ENCODE results near the gene ZNF827. TPM values are rescaled to one million over a fixed set of nuclear protein-coding genes. Genes with fewer than 3 reads are reported as not detected.
"Not testable (repeated sequence)": the region's sequence is repeated elsewhere in the genome, so short reads cannot be mapped to it uniquely, and the experiment has no call there.

Gene ZNF827
- total RNA-seq, 1 donor from 2014 or later: 23.8 TPM

DNA sequence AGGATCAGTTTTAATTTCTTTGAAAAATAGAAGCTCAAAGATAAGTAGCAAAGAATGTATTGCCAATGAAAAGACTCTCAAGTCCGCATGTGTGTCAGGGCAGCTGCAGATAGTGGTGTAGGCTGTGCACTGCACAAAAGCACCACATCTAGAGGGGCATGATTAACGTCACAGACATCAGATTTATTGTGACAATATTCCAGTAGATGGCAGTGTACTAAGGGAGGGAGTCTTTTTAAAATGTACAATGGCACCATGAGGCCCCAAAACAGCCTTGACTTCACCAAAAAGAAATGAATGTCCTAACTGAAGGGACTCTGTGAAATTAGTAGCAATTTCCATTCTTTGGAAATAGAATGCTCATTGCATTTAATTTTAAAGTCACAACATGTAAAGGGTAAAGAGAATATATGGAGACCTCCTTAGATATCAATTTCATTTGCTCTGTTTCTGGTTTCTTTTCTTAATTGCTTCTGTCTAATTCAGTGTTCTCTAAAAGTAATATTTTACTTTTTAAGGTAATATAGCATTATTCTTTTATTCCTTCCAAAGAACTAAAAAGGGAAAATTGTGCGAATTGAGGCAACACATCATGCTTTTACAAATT, 98.4 kb downstream of the ZNF827 start:
- Mint-ChIP-seq H3K27me3 (ENCODE audit: low read depth) (no peaks in the 10 kb centered on the region), H3K4me1 (ENCODE audit: low read depth) (peaks cover 40% of the 10 kb centered on the region), H3K36me3 (ENCODE audit: low read depth) (peaks cover 22% of the 10 kb centered on the region), H3K4me3 (ENCODE audit: unreplicated experiment) (no peak overlapping the region), H3K9me3 (ENCODE audit: low read depth) (no peaks in the 10 kb centered on the region), H3K27ac (ENCODE audit: unreplicated experiment) (peak overlapping the region; percentile 83)
- DNase-seq (ENCODE audit: low spot score): no peak
- TF ChIP-seq CTCF (IDR thresholded peaks at IDR 0.05): peak; percentile 78

DNA sequence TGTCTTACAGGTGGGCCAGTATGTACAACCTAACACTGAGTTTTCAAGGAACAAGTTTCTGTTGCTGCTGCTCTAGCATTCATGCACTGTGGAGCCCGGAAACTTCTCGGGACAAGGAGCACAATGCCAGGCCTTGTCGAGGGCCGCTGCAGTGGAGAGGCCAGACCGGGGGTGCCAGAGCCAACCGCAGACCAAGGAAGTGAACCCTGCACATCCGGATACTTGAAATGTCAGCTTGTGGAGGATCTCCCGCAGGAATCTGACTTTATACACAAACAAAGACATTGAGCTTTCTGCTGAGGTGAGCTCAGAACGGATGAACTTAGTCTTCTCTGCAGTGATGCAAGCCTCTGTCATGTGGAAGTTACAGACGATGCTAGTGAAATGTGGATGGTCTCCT, 99.5 kb downstream of the ZNF827 start:
- Mint-ChIP-seq H3K36me3 (ENCODE audit: low read depth) (peaks cover 15% of the 10 kb centered on the region), H3K4me3 (ENCODE audit: unreplicated experiment) (peak overlapping the region; percentile 4), H3K27ac (ENCODE audit: unreplicated experiment) (peak overlapping the region; percentile 83), H3K9me3 (ENCODE audit: low read depth) (no peaks in the 10 kb centered on the region), H3K4me1 (ENCODE audit: low read depth) (peaks cover 40% of the 10 kb centered on the region), H3K27me3 (ENCODE audit: low read depth) (no peaks in the 10 kb centered on the region)
- TF ChIP-seq CTCF (IDR thresholded peaks at IDR 0.05): no peak
- DNase-seq (ENCODE audit: low spot score): no peak

DNA sequence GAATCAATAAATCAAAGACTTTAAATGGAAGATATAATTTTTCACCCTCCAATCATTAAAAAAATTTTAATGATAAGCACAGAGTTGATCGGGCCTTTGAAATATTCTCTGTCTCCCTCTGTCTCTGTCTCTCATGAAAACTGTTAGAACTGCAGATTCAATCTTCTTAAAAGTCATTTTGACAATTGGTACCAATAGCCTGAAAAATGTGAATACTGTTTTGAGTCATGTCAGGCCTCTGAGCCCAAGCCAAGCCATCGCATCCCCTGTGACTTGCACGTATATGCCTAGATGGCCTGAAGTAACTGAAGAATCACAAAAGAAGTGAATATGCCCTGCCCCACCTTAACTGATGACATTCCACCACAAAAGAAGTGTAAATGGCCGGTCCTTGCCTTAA, 106.2 kb downstream of the ZNF827 start:
- not testable (repeated sequence) for H3K4me3 Mint-ChIP-seq (ENCODE audit: unreplicated experiment); H3K27me3 Mint-ChIP-seq (ENCODE audit: low read depth); H3K27ac Mint-ChIP-seq (ENCODE audit: unreplicated experiment); H3K36me3 Mint-ChIP-seq (ENCODE audit: low read depth); H3K9me3 Mint-ChIP-seq (ENCODE audit: low read depth); DNase-seq (ENCODE audit: low spot score)
- peaks cover 22% of the 10 kb centered on the region for H3K4me1 Mint-ChIP-seq (ENCODE audit: low read depth)

DNA sequence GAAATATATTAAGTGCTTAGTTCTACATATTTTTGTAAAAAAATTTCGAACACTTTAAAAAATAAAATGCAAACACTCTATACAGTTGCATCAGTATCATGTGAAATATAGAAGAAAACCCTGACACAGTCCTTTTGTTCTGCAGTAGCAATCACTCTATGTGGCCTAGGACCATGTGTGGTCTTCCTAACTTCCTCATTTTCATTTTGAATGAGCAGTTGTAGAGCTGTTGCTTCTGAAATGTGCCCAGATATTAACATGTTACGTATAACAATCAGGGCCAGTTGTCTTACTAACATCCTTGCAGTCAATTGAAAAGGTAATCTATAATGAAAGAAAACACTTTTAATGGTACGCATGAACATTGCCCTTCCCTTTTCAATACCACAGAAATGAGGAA, 107.9 kb downstream of the ZNF827 start:
- Mint-ChIP-seq H3K27me3 (ENCODE audit: low read depth) (no peaks in the 10 kb centered on the region), H3K4me1 (ENCODE audit: low read depth) (peaks cover 22% of the 10 kb centered on the region), H3K36me3 (ENCODE audit: low read depth) (no peaks in the 10 kb centered on the region), H3K4me3 (ENCODE audit: unreplicated experiment) (no peak overlapping the region), H3K27ac (ENCODE audit: unreplicated experiment) (no peak overlapping the region), H3K9me3 (ENCODE audit: low read depth) (no peaks in the 10 kb centered on the region)
- no peak for TF ChIP-seq CTCF (IDR thresholded peaks at IDR 0.05)
- DNase-seq (ENCODE audit: low spot score): no peak

GRCh38 chr4:145829629-145830395, 108.8 kb downstream of the ZNF827 start:
- H3K27ac Mint-ChIP-seq (ENCODE audit: unreplicated experiment): peak overlapping the region; percentile 73

More at GRCh38 chr4:145829629-145830395, 108.8 kb downstream of the ZNF827 start:
- Mint-ChIP-seq H3K4me1 (ENCODE audit: low read depth) (peaks cover 22% of the 10 kb centered on the region), H3K4me3 (ENCODE audit: unreplicated experiment) (no peak overlapping the region), H3K27me3 (ENCODE audit: low read depth) (no peaks in the 10 kb centered on the region), H3K36me3 (ENCODE audit: low read depth) (peaks cover 4% of the 10 kb centered on the region), H3K9me3 (ENCODE audit: low read depth) (no peaks in the 10 kb centered on the region)
- DNase-seq (ENCODE audit: low spot score): no peak
- TF ChIP-seq CTCF (IDR thresholded peaks at IDR 0.05): no peak

All from chondrocyte (in vitro differentiated cells).